HG03571 (cell line): Measurements from ENCODE around the gene CDC20.

Source experiments
- ATAC-seq: cut with Tn5 transposase; IDR thresholded peaks from one replicate; pipeline ENCODE4 v1.9.1; 2021; ENCODE audit not compliant: unreplicated experiment

The CDC20 gene

DNA sequence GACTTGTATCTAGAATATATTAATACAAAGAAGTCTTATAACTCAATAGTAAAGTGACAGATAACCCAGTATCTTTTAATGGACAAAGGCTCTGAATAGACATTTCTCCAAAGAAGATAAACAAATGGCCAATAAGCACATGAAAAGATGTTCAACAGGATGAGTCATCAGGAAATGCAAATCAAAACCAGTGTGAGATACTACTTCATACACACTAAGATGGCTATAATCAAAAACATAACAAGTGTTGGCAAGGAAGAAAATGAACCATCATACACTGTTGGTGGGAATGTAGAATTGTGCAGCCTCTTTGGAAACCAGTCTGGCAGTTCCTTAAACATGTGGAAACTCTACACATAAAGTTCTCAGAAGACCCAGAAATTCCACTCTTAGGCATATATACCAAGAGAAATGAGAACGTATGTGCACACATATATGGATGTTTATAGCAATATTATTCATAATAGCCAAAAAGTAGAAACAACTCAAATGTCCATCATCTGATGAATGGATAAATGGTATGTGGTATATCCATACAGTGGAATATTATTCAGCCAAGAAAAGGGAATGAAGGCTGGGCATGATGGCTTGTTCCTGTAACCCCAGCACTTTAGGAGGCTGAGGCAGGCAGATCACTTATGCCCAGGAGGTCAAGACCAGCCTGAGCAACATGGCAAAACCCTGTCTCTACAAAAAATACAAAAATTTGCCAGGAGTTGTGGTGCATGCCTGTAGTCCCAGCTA lies 31.1 kb upstream of the CDC20 start:
- no peak for ATAC-seq

DNA sequence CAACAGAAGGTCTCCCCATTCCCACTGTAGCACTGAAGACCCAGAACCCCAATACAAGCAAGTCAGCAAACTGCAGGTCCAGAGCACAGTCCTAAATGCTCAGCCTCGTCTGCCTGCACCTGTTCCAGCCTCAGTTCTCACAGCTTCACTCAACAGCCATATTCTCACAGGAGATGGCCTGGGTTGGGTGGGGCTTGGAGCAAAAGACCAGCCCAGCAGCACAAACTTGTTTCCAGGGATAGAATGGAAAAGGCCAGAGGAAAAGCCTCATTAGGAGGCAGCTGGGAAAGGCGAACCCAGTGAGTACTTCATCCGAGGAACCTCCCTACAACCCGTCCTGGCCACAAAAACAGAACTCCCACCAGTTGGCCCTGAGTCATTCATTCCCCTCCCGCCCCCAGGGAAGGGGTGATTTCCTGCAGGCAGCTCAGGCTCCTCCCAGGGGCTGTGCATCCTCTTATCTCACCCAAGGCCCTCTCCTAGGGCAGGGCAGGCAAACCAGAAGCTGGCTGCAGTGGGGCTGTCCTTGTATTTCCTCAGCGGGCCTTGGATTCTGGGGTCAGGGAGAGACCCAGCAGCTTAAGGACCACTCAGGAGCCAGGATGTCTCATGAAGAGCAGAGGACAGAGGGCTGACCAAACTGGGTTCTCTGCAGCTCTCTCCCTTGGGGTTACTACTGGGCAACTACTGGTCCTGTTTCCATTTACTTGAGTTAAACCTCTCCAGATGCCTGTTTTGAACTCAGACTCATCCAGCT lies 28.6 kb upstream of the CDC20 start:
- ATAC-seq = no peak

DNA sequence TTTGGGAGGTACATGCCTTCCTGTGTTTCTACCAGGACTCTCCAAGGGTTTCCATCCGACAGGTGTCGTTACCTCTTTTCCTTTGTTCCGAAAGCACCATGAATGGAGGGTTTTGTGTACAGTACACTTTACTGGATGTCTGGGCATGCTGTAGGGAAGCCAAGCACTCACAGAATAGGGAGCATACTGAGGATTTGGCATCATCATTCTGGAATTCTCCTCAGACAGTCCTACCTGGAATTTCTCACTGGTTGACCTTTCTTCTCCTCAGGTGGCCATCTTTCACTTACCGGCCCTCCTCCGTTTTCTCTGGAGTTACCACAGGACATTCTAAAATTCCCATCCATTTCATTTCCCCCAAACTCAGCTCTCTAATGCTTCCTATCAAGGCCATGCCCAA lies 27.1 kb upstream of the CDC20 start:
- ATAC-seq = no peak

DNA sequence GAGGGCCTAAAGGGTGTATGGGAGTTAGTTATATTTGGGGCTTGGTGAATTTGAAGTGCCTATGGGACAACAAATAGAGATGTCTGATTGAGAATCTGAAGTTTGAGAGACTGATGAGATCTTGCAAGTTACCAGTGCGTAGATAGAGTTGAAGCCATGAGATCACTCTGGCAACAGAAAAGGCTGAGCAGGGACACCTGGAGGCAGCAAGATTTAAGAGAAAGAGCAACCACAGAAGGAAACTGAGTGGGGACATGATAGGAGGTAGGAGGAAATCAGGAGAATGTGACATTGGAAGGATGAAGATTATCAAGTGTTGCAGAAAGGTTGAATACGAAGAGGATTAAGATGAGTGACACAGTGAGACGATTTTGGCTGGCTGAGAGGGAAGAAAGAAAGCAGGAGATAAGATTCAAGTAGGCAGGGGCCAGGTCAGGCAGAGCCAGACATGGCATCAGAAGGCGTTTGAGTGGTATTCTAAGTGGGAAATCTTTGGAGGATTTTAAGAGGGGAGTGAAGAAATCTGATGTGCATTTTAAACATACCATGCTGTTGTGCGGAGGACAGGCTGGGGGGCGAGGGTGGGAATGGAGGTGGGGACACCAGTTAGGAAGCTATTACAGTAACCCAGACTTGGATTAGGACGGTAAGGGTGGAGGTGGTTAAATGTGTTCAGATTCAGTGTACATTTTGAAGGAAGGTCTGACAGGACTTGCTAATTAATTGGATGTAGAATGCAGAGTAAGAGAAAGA lies 24.2 kb upstream of the CDC20 start:
- no peak for ATAC-seq

DNA sequence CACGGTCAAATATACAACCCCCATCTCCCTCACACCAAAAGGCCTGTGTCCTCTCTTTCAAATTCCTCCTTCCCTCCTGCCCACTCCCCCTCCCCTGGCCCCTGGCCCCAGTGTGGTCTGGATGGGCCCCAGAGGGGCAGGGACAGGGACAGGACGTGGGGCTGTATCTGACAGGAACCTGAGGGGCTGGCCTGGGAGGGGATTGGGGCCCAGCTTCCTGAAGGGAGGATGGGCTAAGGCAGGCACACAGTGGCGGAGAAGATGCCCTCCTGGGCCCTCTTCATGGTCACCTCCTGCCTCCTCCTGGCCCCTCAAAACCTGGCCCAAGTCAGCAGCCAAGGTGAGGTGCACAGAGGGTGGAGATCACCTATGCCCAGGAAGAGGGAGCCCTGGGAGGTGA lies 21.2 kb upstream of the CDC20 start, which contains the start of gene MPL:
TSS of gene MPL (plus strand) at position 231 of the 400 bp plus-strand sequence. CDS start at position 262, 31 bp downstream.
- no peak for ATAC-seq

DNA sequence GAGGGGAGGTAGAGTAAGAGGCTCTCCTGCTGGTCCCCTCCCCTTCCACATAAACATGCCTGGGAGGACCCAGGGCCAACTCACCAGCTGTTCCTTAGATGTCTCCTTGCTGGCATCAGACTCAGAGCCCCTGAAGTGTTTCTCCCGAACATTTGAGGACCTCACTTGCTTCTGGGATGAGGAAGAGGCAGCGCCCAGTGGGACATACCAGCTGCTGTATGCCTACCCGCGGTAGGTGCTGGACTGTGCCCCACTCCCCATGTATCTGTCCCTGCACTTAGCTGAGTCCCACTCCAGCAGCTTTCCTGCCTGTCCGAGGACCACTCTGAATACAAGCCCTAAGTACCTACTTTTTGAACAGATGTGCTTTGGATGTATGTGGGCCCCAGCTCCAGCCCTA lies 20.8 kb upstream of the CDC20 start:
- ATAC-seq = no peak

DNA sequence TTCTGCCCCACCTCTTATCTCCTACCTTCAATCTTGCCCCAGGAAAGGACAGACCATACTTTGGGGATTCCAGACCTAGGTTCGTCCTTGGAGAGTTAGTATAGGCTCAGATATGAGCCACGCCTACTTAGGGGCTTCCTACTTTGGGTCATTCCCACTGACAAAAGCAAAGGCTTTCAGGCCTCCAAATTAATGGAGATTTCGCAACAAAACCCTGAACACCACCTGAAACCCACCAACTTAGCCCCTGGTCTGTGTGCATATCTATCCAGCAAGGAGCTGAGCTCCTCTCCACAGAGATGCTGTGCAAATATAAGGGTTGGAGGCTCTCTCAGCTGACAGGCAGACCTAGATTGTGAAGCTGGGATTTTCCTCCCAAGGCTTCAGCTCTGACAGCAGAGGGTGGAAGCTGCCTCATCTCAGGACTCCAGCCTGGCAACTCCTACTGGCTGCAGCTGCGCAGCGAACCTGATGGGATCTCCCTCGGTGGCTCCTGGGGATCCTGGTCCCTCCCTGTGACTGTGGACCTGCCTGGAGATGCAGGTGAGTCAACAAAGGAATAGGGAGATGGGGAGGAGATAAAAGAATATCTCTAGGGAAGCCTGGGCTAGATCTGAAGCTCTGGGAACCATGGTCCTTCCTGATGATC lies 19.1 kb upstream of the CDC20 start:
- no peak for ATAC-seq

DNA sequence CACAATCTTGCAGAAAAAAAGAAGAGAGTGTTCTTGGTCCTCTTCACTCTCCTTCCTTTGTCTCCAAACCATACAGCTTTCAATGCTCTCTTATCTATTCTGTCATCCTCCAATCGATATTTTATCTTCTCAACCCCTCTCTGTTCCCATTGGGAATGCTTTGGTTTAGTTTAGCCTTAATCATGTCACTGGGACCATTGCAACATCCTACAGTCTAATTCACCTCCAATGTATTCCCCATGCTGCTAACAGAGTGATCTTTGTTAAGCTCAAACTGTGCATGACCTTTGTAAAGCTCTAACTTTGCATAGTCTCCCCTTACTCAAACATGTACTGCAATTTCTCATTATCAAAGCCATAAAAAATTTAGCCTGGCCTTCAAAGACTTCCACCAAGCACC lies 18.2 kb upstream of the CDC20 start:
- ATAC-seq = no peak

DNA sequence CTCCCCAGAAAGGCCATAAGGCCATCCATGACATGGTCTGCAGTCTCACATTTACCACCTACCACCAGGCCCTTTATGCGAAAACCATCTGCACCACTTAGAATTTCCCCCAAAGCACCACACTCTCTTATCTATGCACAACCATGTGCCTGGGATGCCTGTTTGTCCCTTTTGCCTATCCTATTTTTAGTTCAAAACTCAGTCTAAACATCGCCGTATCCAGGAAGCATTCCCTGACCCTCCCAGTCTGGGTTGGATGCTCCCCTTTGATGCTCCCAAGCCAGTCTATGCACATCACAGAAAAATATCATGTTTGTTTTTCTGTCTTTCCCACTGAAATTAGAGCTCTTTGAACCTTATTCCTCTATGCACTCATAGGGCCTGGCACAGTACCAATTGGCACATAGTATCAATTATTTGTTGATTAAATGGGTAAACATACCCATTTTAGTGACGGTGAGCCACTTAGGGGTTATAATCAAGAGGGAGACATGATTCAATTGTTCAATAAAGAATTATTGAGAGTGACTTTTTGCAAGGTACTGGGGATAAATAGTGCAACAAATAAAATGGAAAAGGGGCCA lies 14.4 kb upstream of the CDC20 start:
- no peak for ATAC-seq

DNA sequence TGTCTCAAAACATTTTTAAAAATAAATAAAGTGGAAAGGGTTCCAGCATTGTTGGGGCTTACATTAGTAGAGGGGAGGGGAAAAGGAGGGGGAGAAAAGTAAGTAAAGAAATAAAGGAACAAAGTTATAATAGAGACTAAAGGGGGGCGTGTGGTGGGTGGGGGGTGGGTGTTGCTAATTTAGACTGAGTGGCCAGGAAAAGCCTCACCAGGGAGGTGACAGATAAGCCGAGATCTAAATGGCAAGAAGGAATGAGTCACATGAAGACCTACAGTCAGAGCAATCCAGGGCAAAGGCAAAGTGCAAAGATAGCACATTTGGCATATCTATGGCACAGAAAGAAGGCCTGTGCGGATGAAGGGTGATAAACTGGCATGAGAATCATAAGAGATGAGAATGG lies 13.7 kb upstream of the CDC20 start:
- no peak for ATAC-seq

DNA sequence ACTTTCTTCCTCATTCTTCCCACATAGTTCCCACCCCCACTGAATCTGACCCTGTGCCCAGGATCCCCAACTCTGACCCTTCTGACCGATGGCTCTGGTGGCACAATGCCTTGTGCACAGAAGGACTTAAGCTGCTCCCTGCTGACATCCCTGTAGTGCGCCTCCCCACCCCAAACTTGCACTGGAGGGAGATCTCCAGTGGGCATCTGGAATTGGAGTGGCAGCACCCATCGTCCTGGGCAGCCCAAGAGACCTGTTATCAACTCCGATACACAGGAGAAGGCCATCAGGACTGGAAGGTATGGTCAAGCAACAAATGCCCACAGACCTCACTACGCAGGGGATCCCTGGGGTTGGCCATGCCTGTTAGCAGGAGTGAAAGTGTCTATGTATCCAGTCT lies 12.1 kb upstream of the CDC20 start:
- no peak for ATAC-seq

DNA sequence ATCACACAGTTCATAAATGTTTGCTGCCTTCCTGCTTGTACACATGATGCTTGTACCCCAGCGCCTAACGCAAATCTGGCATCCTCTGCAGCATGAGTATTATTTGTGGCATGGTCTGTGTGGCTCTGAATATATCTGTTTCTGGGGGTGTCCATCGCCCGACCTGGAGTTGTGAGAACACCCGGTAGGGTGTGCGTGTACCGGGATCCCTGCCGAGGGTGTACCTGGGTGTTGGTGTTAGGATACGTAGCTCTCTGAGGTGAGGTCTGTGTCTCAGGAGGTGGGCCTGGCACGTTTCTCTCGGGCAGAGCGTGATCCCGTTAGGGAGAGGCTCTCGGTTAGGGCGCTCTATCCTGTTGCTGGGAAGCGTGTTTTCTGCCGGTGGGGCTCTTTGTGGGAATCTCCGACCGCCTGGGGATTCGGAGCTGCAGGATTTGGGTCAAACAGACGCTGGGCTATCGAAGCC lies 10.4 kb upstream of the CDC20 start:
- no peak for ATAC-seq

DNA sequence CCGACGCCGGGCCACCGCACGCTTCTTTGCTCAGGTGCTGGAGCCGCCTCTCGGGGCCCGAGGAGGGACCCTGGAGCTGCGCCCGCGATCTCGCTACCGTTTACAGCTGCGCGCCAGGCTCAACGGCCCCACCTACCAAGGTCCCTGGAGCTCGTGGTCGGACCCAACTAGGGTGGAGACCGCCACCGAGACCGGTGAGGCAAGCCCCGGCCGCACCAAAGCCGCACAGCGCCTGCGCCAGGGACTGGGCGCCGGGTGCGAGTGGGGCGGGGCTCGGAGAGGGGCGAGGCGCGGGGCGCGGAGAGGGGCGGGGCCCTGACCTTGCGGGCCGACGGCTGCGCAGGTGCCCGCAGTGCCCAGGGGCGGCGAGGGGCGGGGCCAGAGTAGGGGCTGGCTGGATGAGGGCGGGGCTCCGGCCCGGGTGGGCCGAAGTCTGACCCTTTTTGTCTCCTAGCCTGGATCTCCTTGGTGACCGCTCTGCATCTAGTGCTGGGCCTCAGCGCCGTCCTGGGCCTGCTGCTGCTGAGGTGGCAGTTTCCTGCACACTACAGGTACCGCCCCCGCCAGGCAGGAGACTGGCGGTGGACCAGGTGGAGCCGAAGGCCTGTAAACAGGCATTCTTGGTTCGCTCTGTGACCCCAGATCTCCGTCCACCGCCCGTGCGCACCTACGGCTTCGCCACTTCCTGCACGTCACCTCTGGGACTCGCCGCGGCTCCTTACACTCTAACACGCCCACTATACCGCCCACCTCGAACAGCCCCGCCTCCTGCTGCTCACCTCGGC lies 9.8 kb upstream of the CDC20 start:
- ATAC-seq = no peak

DNA sequence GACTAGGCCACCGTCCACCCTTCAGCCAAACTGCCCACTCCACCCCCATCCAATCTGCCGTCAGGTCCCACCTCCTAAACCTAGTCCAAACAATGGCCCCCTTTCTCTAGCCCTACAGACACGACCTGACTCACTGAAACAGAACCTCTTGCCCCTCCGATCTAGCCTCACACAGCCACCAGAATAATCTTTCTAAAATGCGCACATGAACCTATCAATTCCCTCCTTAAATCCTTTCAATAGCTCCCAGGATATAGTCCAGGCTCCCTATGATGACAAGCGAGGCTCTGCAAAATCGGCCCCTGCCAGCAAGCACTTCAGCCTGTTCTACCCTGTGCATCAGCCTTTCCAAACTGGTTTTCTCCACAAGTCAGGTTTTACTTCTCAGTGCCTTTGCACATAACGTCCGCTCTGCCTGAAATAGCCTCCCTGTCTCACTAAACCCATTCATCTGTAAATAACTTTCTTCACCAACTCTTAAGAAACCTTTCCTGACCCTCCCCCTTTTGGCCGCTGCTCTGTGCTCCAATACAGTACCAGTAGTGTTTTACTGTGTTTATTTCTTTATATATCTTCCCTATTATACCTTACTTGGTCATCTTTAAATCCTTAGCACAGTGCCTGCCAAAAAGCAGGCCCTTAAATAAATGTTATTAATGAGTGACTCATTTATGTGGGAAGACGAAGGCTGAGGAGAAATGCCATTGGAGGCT lies 9.0 kb upstream of the CDC20 start:
- no peak for ATAC-seq

DNA sequence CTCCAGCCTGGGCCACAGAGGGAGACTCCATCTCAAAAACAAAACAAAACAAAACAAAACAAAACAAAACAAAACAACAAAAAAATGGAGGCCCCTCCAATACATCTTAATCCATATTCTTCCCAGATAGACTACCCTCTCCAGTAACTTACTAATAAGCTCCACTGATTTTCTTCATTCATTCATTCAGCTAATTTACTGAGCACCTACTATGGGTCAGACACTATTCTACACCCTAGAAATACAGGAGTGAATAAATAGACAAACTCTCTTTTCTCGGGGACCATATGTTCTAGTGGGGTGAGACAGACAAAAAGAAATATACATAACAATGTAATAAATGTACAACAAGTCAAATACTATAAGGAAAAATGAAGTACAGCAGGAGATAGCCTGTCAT lies 7.8 kb upstream of the CDC20 start:
- no peak for ATAC-seq

DNA sequence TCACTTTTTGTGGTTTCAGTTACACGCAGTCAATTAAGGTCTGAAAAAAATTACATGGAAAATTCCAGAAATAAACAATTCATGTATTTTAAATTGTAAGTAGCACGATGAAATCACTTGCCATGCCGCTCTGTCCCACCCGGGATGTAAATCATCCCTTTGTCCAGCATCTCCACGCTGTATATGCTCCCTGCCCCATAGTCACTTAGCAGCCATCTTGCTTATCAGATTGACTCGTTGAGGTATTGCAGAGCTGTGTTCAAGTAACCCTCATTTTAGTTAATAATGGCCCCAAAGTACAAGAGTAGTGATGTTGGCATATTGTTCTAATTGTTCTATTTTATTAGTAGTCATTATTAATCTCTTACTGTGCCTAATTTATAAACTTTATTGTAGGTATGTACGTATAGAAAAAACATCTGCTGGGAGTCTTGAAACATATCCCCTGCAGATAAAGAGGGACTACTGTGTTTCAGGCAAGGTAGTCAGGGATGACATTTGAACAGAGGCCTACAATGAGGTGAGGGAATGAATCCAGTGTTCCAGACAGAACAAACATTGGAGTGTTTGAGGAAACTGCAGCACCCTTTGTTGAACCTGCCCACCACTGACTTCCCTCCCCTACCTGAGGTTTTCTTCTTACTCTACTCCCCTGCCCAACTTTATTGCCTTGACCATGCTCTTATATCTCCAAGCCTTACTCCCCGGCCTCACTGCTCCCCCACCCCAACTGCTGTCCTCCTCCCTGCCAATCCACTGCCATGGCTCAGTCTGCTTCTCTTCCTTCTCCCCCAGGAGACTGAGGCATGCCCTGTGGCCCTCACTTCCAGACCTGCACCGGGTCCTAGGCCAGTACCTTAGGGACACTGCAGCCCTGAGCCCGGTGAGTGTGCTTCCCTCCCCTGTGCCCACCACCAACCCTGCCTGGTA lies 7.1 kb upstream of the CDC20 start:
- ATAC-seq = no peak

DNA sequence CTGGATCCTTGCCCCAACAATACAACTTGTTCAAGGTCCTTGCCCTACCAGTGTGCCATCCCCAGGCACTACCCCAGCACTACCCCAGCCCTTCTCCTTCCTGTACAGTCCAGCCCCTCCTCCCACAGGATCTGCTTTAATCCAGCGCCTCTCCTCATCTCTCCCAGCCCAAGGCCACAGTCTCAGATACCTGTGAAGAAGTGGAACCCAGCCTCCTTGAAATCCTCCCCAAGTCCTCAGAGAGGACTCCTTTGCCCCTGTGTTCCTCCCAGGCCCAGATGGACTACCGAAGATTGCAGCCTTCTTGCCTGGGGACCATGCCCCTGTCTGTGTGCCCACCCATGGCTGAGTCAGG lies 6.5 kb upstream of the CDC20 start:
- ATAC-seq = no peak

DNA sequence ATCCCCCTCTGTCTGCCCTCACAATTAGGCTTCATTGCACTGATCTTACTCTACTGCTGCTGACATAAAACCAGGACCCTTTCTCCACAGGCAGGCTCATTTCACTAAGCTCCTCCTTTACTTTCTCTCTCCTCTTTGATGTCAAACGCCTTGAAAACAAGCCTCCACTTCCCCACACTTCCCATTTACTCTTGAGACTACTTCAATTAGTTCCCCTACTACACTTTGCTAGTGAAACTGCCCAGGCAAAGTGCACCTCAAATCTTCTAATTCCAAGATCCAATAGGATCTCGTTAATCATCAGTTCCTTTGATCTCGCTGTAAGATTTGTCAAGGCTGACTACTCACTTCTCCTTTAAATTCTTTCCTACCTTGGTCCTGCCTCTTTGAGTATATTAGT lies 5.9 kb upstream of the CDC20 start:
- ATAC-seq = no peak
